HEK293 (cell line): ENCODE measurements around the gene EREG.

Experiments used
- CTCF ChIA-PET: fragments of 350-600 bp; formaldehyde crosslinking; extraction: SDS; loops from one replicate; lab custom pipeline; 2021; ENCODE audit warnings: antibody characterized with exemption; lab: Yijun Ruan, JAX
- POLR2A ChIA-PET: fragments of 300-600 bp; formaldehyde crosslinking; extraction: SDS; loops from one replicate; lab custom pipeline; 2020; ENCODE audit warnings: antibody characterized with exemption, inconsistent platforms; lab: Yijun Ruan, JAX
- H3K27ac ChIP-seq: fragments of 200-500 bp; sonication (Bioruptor generic); 2 replicates; pipeline ENCODE4 v1.5.1; 2014; ENCODE audit warnings: low read depth, low read length, control low read depth, inconsistent platforms; ENCODE audit errors: extremely low read depth
- H3K36me3 ChIP-seq, 2 experiments: fragments of 200-500 bp in 1 of 2; sonication (Bioruptor generic) in 1 of 2; 1 replicate in 1 of 2; 2 replicates in 1 of 2; pipeline ENCODE4 v1.5.1; 2014 to 2017; ENCODE audit warnings: inconsistent platforms in 2 of 2, low read length in 2 of 2; ENCODE audit not compliant: control insufficient read depth in 2 of 2, insufficient read depth in 1 of 2
- H3K4me1 ChIP-seq: fragments of 200-500 bp; sonication (Bioruptor generic); 2 replicates; pipeline ENCODE4 v1.5.1; 2014; ENCODE audit warnings: mild to moderate bottlenecking, low read length, inconsistent platforms; ENCODE audit not compliant: control insufficient read depth, insufficient read depth
- H3K4me3 ChIP-seq: 2 replicates; pipeline ENCODE4 v1.5.1; 2011; ENCODE audit warnings: low read depth, mild to moderate bottlenecking, control low read depth, low read length, moderate library complexity
- H3K9me3 ChIP-seq: fragments of 200-500 bp; sonication (Bioruptor generic); 2 replicates; pipeline ENCODE4 v1.5.1; 2014; ENCODE audit warnings: low read depth, low read length, inconsistent platforms; ENCODE audit not compliant: control insufficient read depth, insufficient read depth
- GLI2 ChIP-seq: fragments of 450-650 bp; formaldehyde crosslinking; IDR thresholded peaks from 2 replicates; pipeline ENCODE4; 2017; ENCODE audit warnings: missing biosample characterization, missing genetic modification characterization, low read depth, borderline replicate concordance
- GLIS1 ChIP-seq: fragments of 450-650 bp; formaldehyde crosslinking; IDR thresholded peaks from 2 replicates; pipeline ENCODE4 v1.5.1; 2016; ENCODE audit warnings: missing biosample characterization, missing genetic modification characterization
- INSM2 ChIP-seq: fragments of 450-650 bp; formaldehyde crosslinking; IDR thresholded peaks from 2 replicates; pipeline ENCODE4 v1.5.1; 2016; ENCODE audit warnings: missing biosample characterization, missing genetic modification characterization
- PBX3 ChIP-seq: sonication (generic); formaldehyde crosslinking; IDR thresholded peaks from 2 replicates; pipeline ENCODE4 v1.8.1; 2022; ENCODE audit warnings: mild to moderate bottlenecking, moderate library complexity, missing genetic modification reagents
- SALL2 ChIP-seq: fragments of 450-650 bp; formaldehyde crosslinking; IDR thresholded peaks from 2 replicates; pipeline ENCODE4 v1.5.0; 2017; ENCODE audit warnings: missing biosample characterization, mild to moderate bottlenecking, missing genetic modification characterization, borderline replicate concordance
- WT1 ChIP-seq: fragments of 450-650 bp; formaldehyde crosslinking; IDR thresholded peaks from 2 replicates; pipeline ENCODE4 v1.5.1; 2016; ENCODE audit warnings: missing biosample characterization, missing genetic modification characterization
- ZEB2 ChIP-seq: fragments of 450-650 bp; formaldehyde crosslinking; IDR thresholded peaks from 2 replicates; pipeline ENCODE4 v1.5.1; 2016; ENCODE audit warnings: missing biosample characterization, missing genetic modification characterization
- ZNF138 ChIP-seq: fragments of 450-650 bp; formaldehyde crosslinking; IDR thresholded peaks from 2 replicates; pipeline ENCODE4 v1.5.1; 2016; ENCODE audit warnings: missing biosample characterization, missing genetic modification characterization, borderline replicate concordance
- ZNF2 ChIP-seq: fragments of 450-650 bp; formaldehyde crosslinking; IDR thresholded peaks from 2 replicates; pipeline ENCODE4 v1.5.1; 2016; ENCODE audit warnings: missing biosample characterization, missing genetic modification characterization
- ZNF239 ChIP-seq: fragments of 450-650 bp; formaldehyde crosslinking; IDR thresholded peaks from 2 replicates; pipeline ENCODE4 v1.5.1; 2016; ENCODE audit warnings: missing biosample characterization, missing genetic modification characterization
- ZNF280C ChIP-seq: fragments of 450-650 bp; formaldehyde crosslinking; IDR thresholded peaks from 2 replicates; pipeline ENCODE4 v1.5.1; 2016; ENCODE audit warnings: missing biosample characterization, missing genetic modification characterization
- ZNF324 ChIP-seq: fragments of 450-650 bp; formaldehyde crosslinking; IDR thresholded peaks from 2 replicates; pipeline ENCODE4 v1.5.1; 2016; ENCODE audit warnings: missing biosample characterization, missing genetic modification characterization
- ZNF335 ChIP-seq: fragments of 450-650 bp; formaldehyde crosslinking; conservative IDR thresholded peaks from 2 replicates; pipeline ENCODE4 v1.5.1; 2016; ENCODE audit warnings: missing biosample characterization, missing genetic modification characterization
- ZNF548 ChIP-seq: fragments of 450-650 bp; formaldehyde crosslinking; IDR thresholded peaks from 2 replicates; pipeline ENCODE4 v1.5.1; 2016; ENCODE audit warnings: missing biosample characterization, missing genetic modification characterization
- ZNF624 ChIP-seq: fragments of 450-650 bp; formaldehyde crosslinking; IDR thresholded peaks from 2 replicates; pipeline ENCODE4 v1.5.1; 2017; ENCODE audit warnings: missing biosample characterization, missing genetic modification characterization
- ZNF837 ChIP-seq: fragments of 450-650 bp; formaldehyde crosslinking; IDR thresholded peaks from 2 replicates; pipeline ENCODE4 v1.5.1; 2016; ENCODE audit warnings: missing biosample characterization, missing genetic modification characterization
- ZSCAN23 ChIP-seq: fragments of 450-650 bp; formaldehyde crosslinking; IDR thresholded peaks from 2 replicates; pipeline ENCODE4 v1.5.1; 2016; ENCODE audit warnings: missing biosample characterization, missing genetic modification characterization
- TF ChIP-seq, protein P1 (sequence below): fragments of 450-650 bp; formaldehyde crosslinking; IDR thresholded peaks from 2 replicates; pipeline ENCODE4 v1.5.1; 2016; ENCODE audit warnings: missing biosample characterization, missing genetic modification characterization

Gene EREG

GRCh38 chr4:74394476-74395136 is 29.7 kb downstream of the EREG start:
- H3K4me3 ChIP-seq = no peak overlapping the region
- H3K9me3 ChIP-seq = no peaks in the 10 kb centered on the region
- H3K36me3 ChIP-seq = no peaks in the 10 kb centered on the region
- H3K27ac ChIP-seq = no peak overlapping the region
- H3K4me1 ChIP-seq = no peaks in the 10 kb centered on the region
- TF ChIP-seq, protein P1, sequence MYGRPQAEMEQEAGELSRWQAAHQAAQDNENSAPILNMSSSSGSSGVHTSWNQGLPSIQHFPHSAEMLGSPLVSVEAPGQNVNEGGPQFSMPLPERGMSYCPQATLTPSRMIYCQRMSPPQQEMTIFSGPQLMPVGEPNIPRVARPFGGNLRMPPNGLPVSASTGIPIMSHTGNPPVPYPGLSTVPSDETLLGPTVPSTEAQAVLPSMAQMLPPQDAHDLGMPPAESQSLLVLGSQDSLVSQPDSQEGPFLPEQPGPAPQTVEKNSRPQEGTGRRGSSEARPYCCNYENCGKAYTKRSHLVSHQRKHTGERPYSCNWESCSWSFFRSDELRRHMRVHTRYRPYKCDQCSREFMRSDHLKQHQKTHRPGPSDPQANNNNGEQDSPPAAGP (tag by site-specific recombination) = no peak
- TF ChIP-seq ZNF138 (no peak), ZSCAN23 (tag by site-specific recombination) (no peak), SALL2 (tag by site-specific recombination) (no peak), GLI2 (no peak), ZNF837 (tag by site-specific recombination) (no peak), GLIS1 (tag by site-specific recombination) (no peak)
- TF ChIP-seq, all 188 proteins: peak for 0
- POLR2A ChIA-PET = no interaction called here
- CTCF ChIA-PET = interaction anchor here (0.7 kb wide), 1 partner anchor 21 kb away, joined by 3 read pairs; no protein-coding TSS in a partner anchor

DNA sequence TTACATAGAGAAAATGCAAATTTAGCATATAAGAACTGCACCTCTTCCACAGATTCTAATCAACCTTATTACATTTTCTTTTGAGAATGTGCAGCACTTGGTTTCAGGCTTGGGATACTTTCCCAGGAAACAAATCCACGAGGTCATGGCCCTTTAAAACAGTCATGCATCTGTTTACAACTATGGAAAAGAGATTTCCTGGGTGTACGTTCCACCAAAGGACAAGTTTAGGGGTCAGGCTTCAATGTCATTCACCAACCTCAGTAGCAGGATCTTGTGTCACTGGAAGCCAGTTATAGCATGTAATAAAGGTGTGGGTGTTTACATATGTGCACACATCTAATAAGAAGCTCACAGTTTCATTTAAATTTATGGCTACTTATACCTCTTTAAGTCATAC is 30.7 kb downstream of the EREG start:
- H3K36me3 ChIP-seq = no peaks in the 10 kb centered on the region
- TF ChIP-seq ZNF324 (tag by site-specific recombination) = no peak
- TF ChIP-seq ZNF2 (tag by site-specific recombination) = no peak
- TF ChIP-seq ZNF280C = no peak
- no peak for TF ChIP-seq ZNF548 (tag by site-specific recombination)
- TF ChIP-seq WT1 (tag by site-specific recombination) = no peak
- no peak for TF ChIP-seq ZNF624
- no peak for TF ChIP-seq ZNF335 (tag by site-specific recombination)
- TF ChIP-seq INSM2 (tag by site-specific recombination) = no peak
- TF ChIP-seq ZNF239 (tag by site-specific recombination) = no peak
- no peak for TF ChIP-seq ZEB2
- TF ChIP-seq PBX3 (CRISPR knock-in tag) = no peak
- TF ChIP-seq, all 188 proteins: peak for 0
- H3K27ac ChIP-seq = no peak overlapping the region
- POLR2A ChIA-PET = no interaction called here
- no peaks in the 10 kb centered on the region for H3K4me1 ChIP-seq
- CTCF ChIA-PET = interaction anchor here (0.7 kb wide), 1 partner anchor 93 kb away, joined by 3 read pairs; no protein-coding TSS in a partner anchor
- no peak overlapping the region for H3K4me3 ChIP-seq
- no peaks in the 10 kb centered on the region for H3K9me3 ChIP-seq
